GM10847 (cell line): ENCODE data around the gene ALDOA.

ENCODE experiments used
- POLR2A ChIP-seq: IDR thresholded peaks from 2 replicates; pipeline ENCODE4 v1.6.1; 2011; ENCODE audit not compliant: insufficient read length; ENCODE audit errors: extremely low read depth

The ALDOA gene

DNA sequence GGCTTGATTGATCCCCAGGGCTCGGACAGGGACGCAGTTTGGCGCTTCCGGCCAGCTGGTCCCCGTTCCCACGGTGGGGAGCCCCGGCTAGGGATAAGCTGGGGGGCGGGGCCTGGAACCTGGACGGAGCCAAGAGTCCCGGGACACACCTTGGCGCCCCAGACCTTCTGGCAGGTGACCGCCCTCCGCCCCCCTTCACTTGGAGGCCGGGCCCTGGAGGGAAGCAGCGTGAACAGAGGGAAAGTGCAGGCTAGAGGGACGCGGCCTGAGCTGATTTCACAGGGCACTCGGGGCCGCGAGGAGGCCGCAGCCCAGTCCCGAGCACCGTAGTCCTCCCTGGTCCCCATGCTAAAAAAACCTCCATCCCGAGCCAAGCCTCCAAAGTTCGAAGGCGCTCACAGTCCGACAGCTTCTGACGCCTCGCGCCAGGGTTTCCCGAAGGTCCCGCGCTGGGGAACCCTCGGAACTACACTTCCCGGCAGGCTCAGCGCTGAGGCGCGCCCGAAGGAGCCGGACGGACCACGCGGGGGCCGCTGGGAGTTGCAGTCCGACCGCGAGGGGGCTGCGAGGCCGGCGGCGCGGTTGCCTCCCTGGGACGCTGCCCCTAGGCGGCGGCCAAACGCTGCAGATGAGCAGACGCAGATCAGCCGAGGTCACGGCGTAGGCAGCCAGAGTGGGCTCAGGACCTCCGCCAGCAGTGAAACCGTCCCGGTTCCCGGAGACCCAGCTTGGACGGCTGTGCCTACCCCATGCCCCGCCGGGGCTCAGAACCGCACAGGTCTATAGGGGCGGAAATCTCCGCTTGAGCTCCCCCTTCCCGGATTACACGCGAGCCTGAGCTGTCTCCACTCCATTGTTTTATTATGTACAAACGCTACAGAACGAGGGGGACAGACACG lies 26.2 kb downstream of the ALDOA start, which contains the start of gene TBX6:
Gene TBX6, minus strand, starts transcription at position 451 of the 899 bp plus-strand sequence. CDS start 731 bp downstream, outside the sequence.
- peak; percentile 50 for TF ChIP-seq POLR2A

DNA sequence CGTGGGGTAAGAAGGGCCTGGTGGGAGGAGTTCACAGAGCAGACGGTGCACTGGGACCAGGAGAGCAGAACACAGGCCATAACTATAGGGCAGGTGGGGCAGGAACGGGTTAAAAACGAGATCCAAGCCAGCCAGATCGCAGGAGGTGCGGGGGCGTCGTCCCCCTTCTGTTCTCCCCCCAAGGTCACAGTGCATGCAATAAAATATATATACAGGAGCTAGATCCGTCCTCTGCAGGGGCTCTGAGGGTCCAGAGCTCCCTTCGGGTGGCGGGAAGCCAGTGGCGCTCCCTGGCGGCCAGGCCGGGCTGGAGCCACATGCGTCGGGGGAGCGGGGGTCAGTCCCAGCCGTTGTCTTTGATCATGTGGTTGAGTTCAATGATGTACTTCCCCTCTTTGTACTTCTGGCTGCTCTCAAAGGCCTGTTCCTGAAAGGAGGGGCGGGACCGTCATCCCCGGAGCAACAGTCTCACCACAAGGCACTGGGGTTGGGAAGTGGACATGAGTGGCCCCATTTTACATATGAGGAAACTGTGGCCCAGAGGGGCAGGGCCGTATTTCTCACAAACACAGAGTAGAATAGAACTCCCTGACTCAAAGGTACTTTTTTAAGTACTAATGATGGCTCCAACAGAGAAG lies 26.9 kb downstream of the ALDOA start:
- peak; percentile 32 for TF ChIP-seq POLR2A

DNA sequence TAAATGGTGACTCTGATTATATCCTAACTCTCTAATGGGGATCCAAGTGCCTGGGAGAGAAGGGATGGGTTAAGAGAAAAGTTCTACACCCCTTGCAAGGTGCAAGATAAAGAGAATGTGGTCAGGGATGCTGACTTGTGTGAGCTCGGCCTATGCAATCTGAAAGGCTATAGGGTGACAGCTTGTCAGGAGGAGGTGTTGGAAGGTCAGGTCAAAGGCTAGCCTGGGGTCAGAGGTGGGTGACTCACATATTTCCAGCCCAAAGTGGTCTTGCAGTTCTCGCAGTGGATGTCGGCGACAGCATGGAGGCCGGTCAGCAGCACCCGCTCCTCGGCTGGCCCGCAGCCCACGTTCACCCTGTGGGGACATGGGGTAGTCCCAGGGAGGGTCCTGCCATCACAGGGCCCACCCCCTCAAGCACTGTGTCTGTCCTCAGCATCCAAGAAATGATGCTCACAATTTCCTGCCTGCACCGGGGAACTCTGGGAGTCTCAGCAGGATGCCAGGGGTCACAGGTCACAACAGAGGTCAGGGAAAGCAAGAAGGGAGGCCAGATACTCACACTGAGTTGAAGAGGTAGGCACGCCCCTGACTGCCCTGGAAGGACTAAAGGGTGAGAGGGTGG lies 29.1 kb downstream of the ALDOA start:
- TF ChIP-seq POLR2A, result no peak

DNA sequence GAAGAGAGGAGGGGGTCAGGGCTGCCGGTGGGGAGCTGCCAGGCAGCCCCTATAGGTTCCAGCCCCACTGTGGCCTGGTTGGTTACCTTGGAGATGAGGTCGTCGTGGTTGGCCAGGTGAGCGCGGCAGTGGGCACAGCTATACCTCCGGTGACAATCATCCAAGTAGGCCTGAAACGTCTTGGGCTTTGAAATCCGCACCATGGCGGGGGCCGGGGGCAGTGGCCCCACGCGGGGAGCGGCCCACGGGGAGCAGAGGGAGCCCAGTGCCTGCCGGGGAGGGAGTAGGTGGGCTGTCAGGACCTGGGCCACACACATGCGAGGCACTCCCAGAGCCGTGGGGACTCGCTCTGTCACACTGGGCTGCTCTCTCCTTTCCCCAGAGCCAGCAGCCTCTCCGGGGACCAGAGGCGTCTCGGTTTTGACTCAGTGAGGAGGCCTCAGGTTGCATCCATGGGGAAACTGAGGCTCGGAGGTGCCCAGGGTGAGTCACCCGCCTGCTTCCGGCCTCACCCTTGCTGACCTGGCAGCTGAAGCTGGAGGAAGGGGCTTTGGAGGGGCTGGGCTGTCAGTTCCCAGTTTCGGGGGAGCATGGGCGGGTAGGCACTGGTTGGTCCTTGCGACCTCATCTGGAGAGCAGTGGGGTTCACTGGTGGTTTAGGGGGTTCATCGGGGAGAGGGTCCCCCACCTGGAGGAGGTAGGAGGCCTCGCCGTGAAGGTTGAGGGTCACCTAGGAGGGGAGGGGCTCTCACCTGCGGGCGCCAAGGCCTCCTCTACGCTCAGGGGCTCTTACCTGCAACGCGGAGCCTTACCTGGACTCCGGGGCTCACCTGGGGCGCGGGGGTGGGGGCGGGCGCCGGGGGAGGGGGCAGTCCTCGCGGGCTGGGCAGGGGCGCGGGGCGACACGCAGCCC lies 29.9 kb downstream of the ALDOA start:
- TF ChIP-seq POLR2A, result no peak

DNA sequence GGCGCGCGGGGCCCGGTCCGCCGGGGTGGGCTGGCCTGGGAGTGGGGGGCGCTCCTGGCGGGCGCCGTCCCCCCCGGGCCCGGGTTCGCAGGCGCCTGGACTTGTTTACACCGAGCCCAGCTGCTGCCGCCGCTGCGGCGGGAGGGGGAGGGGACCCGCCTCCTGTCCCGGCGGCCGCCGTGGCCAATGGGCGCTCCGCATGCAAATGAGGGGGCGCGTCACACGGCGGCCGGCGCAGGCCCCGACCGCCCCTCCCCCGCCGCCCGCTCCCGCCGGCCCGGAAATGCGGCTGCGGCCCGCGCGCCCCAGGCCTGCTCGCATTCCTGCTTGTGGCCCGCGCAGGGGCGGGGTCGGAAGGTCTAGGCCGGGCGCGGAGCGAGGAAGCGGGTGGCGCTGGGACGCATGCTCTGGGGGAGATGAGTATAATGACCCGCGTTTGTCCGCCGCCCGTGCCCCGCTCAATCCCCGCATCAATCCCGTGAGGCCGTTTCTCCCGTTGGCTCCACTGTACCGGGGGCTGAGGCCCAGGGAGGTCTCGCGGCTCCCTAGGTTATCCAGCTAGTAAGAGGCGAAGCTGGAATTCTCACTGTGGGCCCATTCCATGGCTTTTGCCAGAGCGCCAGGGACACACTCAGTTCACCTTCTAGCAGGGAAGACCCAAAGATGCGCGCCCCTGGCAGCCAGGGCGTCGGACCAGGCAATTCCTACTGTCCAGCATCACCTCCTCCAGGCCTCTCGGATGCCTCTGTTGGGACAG lies 30.7 kb downstream of the ALDOA start, which contains the start of gene YPEL3:
Gene YPEL3, minus strand, starts transcription at position 109 of the 757 bp plus-strand sequence. CDS start 731 bp downstream, outside the sequence.
- TF ChIP-seq POLR2A, result no peak

DNA sequence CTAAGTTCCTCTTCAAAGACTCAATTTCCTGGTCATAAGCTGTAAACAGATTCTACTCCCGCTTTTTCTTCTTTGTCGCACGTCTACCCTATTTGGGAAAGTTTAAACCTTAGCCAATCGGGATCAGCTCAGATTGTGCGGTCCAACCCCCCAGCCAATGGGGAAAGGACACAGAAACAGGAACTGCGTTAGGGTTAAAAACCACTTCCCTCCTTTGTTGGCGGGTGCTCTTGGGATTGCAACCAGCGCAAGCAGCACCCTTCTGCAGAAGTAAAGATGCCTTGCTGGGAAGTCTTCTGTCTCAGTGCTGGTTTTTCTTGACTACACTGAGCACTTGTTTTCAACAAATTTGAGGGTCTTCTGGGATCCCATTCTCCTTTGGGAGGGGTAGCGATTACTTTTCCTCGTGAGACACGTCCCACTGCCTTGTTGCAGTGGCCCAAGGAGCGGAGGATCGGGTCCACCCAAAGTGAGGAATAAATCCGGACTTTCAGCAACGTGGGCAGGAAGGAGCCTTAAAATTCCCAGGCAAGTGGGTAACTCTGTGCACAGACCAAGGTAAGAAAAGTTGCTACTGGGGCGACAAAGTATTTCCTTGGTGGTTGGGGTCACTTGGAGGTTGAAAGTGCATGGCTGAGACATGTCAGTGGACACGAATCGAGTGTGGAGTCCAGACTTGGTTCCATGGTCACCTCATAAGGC lies 31.5 kb downstream of the ALDOA start:
- TF ChIP-seq POLR2A, result no peak

DNA sequence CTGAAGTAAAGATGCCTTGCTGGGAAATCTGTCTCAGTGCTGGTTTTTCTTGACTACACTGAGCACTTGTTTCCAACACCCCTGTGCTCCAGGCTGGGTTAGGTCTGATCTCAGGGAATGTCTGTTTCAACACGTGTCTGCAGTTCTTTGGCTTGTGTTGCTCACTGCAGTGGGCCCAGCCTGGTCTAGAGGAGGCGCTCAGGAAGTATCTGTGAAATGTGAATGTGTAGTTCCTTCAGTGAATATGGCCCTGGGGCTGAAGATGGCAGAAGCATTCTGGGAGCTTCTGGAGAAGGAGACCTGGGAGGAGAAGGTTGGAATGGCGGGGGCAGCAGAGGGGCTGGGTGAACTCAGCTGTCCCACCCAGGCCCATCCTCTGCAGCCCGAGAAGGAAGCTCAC lies 38.5 kb downstream of the ALDOA start:
- TF ChIP-seq POLR2A, result no peak

DNA sequence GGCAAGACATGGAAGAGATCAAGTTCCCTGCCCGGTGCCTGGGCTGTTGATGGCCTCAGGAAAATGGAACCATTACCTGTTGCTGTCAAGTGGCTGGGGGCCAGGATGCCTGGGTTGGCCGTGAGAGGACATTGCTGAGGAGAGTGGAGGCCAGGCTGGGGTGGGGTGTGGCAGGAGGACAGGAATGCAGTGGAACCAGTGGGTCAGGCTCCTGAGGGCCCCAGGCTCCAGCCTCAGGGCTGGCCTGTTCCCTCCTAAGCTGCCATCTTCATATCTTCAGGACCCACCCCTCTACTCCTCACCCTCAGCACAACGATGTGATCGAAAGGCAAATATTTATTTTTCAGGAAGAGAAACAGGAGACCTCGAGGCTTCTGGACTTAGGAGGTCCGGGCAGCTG lies 38.9 kb downstream of the ALDOA start:
- no peak for TF ChIP-seq POLR2A

DNA sequence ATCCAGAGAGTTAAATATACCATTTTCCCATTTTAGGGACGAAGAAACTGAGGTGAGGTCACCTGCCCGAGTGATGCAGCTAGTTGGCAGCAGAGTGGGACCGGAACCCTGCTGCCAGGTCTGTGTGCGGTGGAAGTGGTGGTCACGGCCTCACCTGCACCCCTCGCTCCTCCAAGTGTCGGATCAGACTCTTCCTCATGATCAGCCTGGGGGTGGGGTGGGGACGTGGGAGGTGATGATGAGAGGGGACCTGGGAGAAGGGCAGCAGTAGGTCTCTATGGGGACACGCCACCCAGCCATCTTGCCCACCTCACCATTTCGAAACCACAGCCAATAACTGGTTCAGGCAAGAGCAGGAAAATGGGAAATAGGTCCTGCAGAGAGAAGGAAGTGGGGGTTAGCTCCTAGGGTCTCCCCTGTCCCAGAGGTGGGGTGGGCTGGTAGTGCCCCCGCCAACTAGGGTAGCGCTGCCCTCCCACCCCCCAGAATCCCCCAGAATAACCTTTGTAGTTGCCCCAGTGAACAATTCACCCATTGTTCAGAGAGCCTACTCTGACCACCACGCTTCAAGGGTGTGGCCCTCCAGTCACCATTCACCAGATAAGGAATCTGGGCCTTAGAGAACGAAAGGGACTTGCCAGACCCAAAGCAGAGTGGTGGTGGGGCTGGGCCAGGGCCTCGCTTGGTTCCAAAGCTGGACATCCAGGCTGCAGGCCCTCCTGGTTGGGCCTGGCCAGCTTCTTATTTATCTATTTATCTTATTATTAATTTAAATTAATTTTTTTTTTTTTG lies 42.7 kb downstream of the ALDOA start:
- no peak for TF ChIP-seq POLR2A

DNA sequence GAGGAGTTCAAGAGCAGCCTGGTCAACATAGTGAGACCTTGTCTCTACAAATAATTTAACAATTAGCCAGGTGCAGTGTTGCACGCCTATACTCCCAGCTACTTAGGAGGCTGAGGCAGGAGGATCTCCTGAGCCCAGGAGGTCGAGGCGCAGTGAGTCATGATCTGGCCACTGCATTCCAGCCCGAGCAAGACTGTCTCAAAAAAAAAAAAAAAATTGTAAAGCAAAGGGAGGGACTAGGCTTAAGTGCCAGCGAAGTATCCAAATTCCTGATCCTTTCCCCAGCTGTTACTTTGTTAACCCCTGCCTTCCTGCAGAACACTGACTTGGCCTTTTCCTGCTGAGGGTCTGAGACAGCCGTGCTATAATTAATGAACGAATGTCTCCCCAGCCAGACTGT lies 45.1 kb downstream of the ALDOA start:
- no peak for TF ChIP-seq POLR2A

DNA sequence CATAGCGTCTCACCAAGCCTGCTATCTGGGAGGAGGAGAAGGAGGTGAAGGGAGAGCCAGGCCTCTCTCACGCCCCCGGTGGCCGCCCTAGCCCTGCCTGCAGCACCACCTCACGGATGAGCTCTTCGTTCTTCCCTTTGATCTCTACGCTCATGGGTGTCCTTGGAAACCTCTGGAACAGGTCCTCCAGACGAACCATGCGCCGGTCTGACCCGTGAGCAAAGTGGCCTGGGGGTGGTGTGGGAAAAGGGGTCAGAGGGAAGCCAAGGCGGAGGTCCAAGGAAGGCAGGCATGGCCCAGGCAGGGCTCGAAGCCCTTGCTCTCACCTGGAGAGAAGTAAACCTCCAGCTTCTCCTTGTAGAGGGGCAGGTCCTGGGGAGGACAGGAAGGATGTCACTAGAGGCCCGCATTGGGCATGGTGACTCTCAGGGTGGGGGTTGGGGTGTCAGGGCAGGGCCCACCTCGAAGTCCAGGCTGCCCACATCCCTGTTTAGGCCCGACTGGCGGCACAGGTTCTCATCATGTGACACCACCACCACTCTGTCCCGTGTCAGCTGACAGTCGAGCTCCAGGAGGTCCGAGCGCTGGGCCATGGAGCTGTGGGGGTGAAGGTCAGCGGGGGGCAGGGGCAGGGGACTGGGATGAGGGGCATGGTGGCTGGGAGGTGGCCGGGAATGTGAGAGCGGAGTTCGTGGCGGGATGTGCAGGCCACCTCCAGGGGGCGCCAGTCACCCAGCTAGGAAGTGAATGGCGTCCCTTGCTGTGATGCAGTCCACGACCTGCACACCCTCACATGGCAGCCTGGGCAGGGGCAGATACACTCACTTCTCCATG lies 46.9 kb downstream of the ALDOA start:
- no peak for TF ChIP-seq POLR2A
